Measurements from ENCODE around the gene GNG7. TPM values are rescaled to one million over a fixed set of nuclear protein-coding genes. Genes with fewer than 3 reads are reported as not detected.
"Not testable (repeated sequence)": the region's sequence is repeated elsewhere in the genome, so short reads cannot be mapped to it uniquely, and the experiment has no call there.

GNG7 gene
- total RNA-seq, 1 experiment from 2014 or later: 0.47 TPM

DNA sequence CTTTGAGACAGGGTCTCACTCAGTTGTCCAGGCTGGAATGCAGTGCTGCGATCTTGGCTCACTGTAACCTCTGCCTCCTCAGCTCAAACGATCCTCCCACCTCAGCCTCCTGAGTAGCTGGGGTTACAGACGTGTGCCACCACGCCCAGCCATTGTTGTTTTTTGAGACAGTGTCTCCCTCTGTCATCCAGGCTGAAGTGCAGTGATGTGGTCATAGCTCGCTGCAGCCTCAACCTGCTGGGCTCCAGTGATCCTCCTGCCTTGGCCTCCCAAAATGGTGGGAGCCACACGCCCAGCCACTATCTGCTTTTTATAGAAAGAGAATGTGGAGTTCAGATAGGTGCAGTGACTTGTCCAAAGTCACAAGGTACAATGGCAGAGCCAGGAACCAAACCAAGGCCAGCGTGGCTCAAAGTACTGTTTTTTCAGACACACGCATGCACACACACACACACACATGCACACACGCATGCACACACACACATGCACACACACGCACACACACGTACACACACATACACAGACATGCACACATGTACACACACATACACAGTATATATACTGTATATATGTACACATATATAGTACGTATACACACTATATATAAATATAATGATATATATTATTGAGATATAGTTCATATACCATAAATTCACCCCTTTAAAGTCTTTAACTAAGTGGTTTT lies 220.0 kb downstream of the GNG7 start:
- in situ Hi-C loops (cut with HindIII; ENCODE audit: low pct_unique_long_range_greater_than_20kb, low sequenced_read_pairs): no loop called here

GRCh38 chr19:2481466-2481865 lies 221.0 kb downstream of the GNG7 start:
- in situ Hi-C loops (cut with HindIII; ENCODE audit: low pct_unique_long_range_greater_than_20kb, low sequenced_read_pairs): no loop called here
- DNase-seq (ENCODE audit: low read depth): no peak

More for the DNA sequence above, 220.0 kb downstream of the GNG7 start:
- no peak for DNase-seq (ENCODE audit: low read depth)

DNA sequence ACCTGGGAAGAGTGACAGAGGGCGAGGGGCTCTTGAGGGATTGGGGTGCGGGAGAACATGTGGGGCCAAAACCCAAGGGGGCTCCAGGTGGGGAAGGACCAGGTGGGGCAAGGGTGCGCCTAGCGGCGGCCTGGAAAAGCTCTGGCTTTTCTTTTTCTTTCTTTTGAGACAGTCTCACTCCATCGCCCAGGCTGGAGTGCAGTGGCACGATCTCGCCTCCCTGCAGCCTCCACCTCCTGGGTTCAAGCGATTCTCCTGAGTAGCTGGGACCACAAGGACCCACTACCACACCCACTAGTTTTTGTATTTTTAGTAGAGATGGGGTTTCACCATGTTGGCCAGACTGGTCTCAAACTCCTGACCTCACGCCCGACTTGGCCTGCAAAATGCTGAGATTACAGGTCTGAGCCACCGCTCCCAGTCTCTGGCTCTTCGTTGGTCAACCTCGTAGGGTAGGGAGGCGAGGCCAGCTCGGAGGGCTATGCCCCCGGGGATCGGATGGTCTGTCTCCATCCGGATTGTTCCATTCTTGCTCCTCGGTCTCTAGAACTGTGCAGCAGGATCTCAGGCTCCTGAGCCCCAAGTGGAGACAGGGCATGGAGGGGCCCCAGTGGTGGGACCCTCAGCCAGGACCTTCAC lies 222.8 kb downstream of the GNG7 start:
- DNase-seq (ENCODE audit: low read depth): no peak
- in situ Hi-C loops (cut with HindIII; ENCODE audit: low pct_unique_long_range_greater_than_20kb, low sequenced_read_pairs): no loop called here

- no peak for DNase-seq (ENCODE audit: low read depth)
- in situ Hi-C loops (cut with HindIII; ENCODE audit: low pct_unique_long_range_greater_than_20kb, low sequenced_read_pairs): no loop called here
Observed at GRCh38 chr19:2478756-2479555, 223.5 kb downstream of the GNG7 start.

- DNase-seq (ENCODE audit: low read depth): no peak
Observed at GRCh38 chr19:2478278-2478755, 224.2 kb downstream of the GNG7 start.

DNA sequence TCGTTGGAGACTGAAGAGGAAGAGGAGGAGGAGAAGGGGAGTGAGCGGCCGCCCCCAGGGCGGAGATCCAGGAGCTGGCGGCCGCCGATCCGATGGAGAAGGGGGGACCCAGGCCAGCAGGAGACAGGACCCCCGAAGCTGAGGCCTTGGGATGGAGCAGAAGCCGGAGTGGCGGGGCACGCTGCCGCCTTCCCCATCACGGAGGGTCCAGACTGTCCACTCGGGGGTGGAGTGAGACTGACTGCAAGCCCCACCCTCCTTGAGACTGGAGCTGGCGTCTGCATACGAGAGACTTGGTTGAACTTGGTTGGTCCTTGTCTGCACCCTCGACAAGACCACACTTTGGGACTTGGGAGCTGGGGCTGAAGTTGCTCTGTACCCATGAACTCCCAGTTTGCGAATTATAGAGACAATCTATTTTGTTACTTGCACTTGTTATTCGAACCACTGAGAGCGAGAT lies 224.7 kb downstream of the GNG7 start:
- in situ Hi-C loops (cut with HindIII; ENCODE audit: low pct_unique_long_range_greater_than_20kb, low sequenced_read_pairs): no loop called here
- no peak for DNase-seq (ENCODE audit: low read depth)

More at GRCh38 chr19:2478278-2478755, 224.2 kb downstream of the GNG7 start:
- in situ Hi-C loops (cut with HindIII; ENCODE audit: low pct_unique_long_range_greater_than_20kb, low sequenced_read_pairs): no loop called here

- DNase-seq (ENCODE audit: low read depth): no peak
- in situ Hi-C loops (cut with HindIII; ENCODE audit: low pct_unique_long_range_greater_than_20kb, low sequenced_read_pairs): no loop called here
Observed at GRCh38 chr19:2477141-2477710, 225.3 kb downstream of the GNG7 start.

GRCh38 chr19:2476451-2477140 lies 225.9 kb downstream of the GNG7 start:
- in situ Hi-C loops (cut with HindIII; ENCODE audit: low pct_unique_long_range_greater_than_20kb, low sequenced_read_pairs): no loop called here

GRCh38 chr19:2475702-2476450 lies 226.6 kb downstream of the GNG7 start, which contains the start of gene GADD45B:
TSS of gene GADD45B (plus strand) at chr19:2476127. CDS start at chr19:2476359, 232 bp downstream.
- in situ Hi-C loops (cut with HindIII; ENCODE audit: low pct_unique_long_range_greater_than_20kb, low sequenced_read_pairs): no loop called here
- peak; percentile 89 for DNase-seq (ENCODE audit: low read depth)

More at GRCh38 chr19:2476451-2477140, 225.9 kb downstream of the GNG7 start:
- DNase-seq (ENCODE audit: low read depth): no peak

DNA sequence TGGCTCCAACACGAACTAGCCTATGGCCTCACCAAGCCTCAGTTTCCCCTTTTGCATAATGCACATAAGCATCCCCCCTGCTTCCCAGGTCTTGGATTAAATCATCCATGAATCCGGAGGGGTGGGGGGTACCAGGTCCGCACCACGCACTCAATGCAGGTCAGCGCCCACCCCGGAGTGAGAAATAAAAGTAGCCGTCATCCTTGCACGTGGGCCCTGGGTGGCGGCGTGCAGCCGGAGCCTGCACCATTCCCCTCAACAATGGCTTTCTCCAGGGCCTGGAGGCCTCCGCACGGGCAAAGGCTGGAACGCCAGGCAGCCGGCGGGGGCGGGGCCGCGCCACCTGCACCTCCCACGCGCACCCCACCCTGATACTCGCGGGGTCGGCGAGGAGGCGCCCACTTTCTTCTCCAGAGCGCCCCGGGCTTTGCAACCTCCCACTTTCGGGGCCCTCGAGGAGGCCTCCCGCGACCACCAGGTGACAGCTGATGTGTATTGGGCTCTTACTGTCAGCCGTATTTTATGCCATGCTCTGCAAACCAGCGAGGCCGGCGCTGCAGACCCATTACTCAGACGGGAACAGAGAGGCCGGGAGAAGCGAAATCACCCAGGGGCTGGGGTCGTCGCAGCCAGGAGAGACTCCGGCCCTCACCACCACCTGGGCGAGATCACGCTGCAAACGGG lies 227.3 kb downstream of the GNG7 start:
- in situ Hi-C loops (cut with HindIII; ENCODE audit: low pct_unique_long_range_greater_than_20kb, low sequenced_read_pairs): no loop called here
- peak; percentile 70 for DNase-seq (ENCODE audit: low read depth)

GRCh38 chr19:2474232-2475017 lies 228.1 kb downstream of the GNG7 start:
- DNase-seq (ENCODE audit: low read depth): peak; percentile 86
- in situ Hi-C loops (cut with HindIII; ENCODE audit: low pct_unique_long_range_greater_than_20kb, low sequenced_read_pairs): no loop called here

- in situ Hi-C loops (cut with HindIII; ENCODE audit: low pct_unique_long_range_greater_than_20kb, low sequenced_read_pairs); DNase-seq (ENCODE audit: low read depth): not testable (repeated sequence)
Observed at GRCh38 chr19:2469915-2470200, 232.6 kb downstream of the GNG7 start.

GRCh38 chr19:2469102-2469914 lies 233.2 kb downstream of the GNG7 start:
- in situ Hi-C loops (cut with HindIII; ENCODE audit: low pct_unique_long_range_greater_than_20kb, low sequenced_read_pairs): no loop called here
- DNase-seq (ENCODE audit: low read depth): peak; percentile 75

DNA sequence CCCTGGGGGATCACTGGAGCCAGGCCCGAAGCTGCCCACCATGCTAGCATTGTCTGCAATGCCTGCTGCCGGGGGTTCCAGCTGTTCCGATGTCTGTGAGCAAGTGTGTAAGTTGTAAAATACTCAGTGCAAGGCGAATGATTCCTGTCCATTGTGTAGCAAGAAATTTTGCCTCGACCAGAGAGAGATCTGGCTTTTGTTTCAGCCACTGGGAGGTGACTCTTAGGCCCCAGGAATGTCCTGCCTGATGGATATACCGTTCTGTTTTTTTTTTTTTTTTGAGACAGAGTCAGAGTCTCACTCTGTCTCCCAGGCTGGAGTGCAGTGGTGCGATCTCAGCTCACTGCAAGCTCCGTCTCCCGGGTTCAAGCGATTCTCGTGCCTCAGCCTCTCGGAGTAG lies 233.9 kb downstream of the GNG7 start:
- DNase-seq (ENCODE audit: low read depth): no peak
- in situ Hi-C loops (cut with HindIII; ENCODE audit: low pct_unique_long_range_greater_than_20kb, low sequenced_read_pairs): no loop called here

DNA sequence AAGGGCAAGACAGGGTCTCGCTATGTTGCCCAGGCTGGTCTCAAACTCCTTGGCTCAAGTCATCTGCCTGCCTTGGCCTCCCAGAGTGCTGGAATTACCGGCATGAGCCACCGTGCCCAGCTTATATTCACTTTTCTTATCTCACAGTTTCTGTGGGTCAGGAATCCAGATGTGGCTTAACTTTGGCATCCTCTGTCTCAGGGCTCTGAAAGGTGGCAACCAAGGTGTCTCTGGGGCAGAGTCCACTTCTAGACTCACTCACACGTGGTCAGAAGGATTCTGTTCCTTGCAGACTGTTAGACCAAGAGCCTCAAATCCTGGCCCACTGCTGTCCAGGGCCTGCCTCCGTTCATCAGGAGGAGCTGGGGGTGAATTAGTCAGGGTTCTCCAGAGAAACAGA lies 238.1 kb downstream of the GNG7 start:
- in situ Hi-C loops (cut with HindIII; ENCODE audit: low pct_unique_long_range_greater_than_20kb, low sequenced_read_pairs): no loop called here
- no peak for DNase-seq (ENCODE audit: low read depth)
